GM19328 (cell line): ENCODE data around the gene SPATA1.
A peak's percentile ranks its signal among the peaks of the same experiment; 100 is the strongest.
"Not testable (repeated sequence)": the region's sequence is repeated elsewhere in the genome, so short reads cannot be mapped to it uniquely, and the experiment has no call there.

ENCODE experiments used
- ATAC-seq: cut with Tn5 transposase; IDR thresholded peaks from one replicate; pipeline ENCODE4 v1.9.1; 2021; ENCODE audit warnings: mild to moderate bottlenecking, moderate library complexity; ENCODE audit not compliant: unreplicated experiment

SPATA1 gene

GRCh38 chr1:84507887-84508286, 1.7 kb downstream of the SPATA1 start:
- not testable (repeated sequence) for ATAC-seq

GRCh38 chr1:84508510-84508909, 2.3 kb downstream of the SPATA1 start:
- no peak for ATAC-seq

- no peak for ATAC-seq
Measured at GRCh38 chr1:84509029-84509428, 2.8 kb downstream of the SPATA1 start.

- no peak for ATAC-seq
Measured at GRCh38 chr1:84510165-84510564, 4.0 kb downstream of the SPATA1 start.

GRCh38 chr1:84510668-84511067, 4.5 kb downstream of the SPATA1 start:
- no peak for ATAC-seq

GRCh38 chr1:84524590-84524989, 18.4 kb downstream of the SPATA1 start:
- no peak for ATAC-seq

GRCh38 chr1:84525779-84526178, 19.6 kb downstream of the SPATA1 start:
- ATAC-seq, result no peak

- no peak for ATAC-seq
Measured at GRCh38 chr1:84538599-84538998, 32.4 kb downstream of the SPATA1 start.

GRCh38 chr1:84539972-84540371, 33.8 kb downstream of the SPATA1 start:
- no peak for ATAC-seq

- no peak for ATAC-seq
Measured at GRCh38 chr1:84540759-84541158, 34.6 kb downstream of the SPATA1 start.

- no peak for ATAC-seq
Measured at GRCh38 chr1:84541679-84542078, 35.5 kb downstream of the SPATA1 start.

GRCh38 chr1:84550826-84551225, 44.6 kb downstream of the SPATA1 start:
- ATAC-seq, result no peak

GRCh38 chr1:84569216-84569615, 63.0 kb downstream of the SPATA1 start:
- ATAC-seq, result no peak

- no peak for ATAC-seq
Measured at GRCh38 chr1:84570436-84571149, 64.4 kb downstream of the SPATA1 start.

GRCh38 chr1:84571150-84571535, 65.0 kb downstream of the SPATA1 start:
- no peak for ATAC-seq

GRCh38 chr1:84573481-84573966, 67.3 kb downstream of the SPATA1 start:
- no peak for ATAC-seq

- peak; percentile 82 for ATAC-seq
Measured at GRCh38 chr1:84573967-84574842, 68.0 kb downstream of the SPATA1 start, which contains the start of gene CTBS. Gene CTBS (minus strand): TSS chr1:84574440. CDS start chr1:84574415, 25 bp downstream.

GRCh38 chr1:84574936-84575335, 68.8 kb downstream of the SPATA1 start:
- ATAC-seq, result no peak

GRCh38 chr1:84581648-84582047, 75.5 kb downstream of the SPATA1 start:
- ATAC-seq, result no peak

GRCh38 chr1:84582802-84583587, 76.8 kb downstream of the SPATA1 start:
- no peak for ATAC-seq

GRCh38 chr1:84583648-84584047, 77.5 kb downstream of the SPATA1 start:
- no peak for ATAC-seq
